ELR (cell line): ENCODE measurements around the gene GPR17.

ENCODE experiments used
- DNase-seq: peaks from one replicate; pipeline ENCODE4 v3.0.0-alpha.2; 2015; ENCODE audit warnings: low read depth

Gene GPR17

DNA sequence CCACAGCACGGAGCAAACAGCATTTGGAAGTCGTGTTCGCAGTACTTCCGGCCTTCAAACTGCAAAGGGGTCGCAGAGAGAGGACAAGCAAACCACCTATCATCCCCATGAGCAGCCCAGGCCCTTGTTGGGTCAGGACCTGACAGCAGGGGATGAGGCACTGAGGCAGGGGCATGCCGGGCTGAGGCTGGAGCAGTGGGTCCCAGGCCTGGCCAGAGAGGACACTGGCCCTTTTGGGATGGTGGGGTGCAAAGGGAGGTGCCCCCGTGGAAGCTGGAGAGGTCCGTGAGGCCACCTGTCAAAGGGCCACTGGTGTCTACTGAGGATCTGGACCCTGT lies 8.9 kb downstream of the GPR17 start:
- DNase-seq = no peak

DNA sequence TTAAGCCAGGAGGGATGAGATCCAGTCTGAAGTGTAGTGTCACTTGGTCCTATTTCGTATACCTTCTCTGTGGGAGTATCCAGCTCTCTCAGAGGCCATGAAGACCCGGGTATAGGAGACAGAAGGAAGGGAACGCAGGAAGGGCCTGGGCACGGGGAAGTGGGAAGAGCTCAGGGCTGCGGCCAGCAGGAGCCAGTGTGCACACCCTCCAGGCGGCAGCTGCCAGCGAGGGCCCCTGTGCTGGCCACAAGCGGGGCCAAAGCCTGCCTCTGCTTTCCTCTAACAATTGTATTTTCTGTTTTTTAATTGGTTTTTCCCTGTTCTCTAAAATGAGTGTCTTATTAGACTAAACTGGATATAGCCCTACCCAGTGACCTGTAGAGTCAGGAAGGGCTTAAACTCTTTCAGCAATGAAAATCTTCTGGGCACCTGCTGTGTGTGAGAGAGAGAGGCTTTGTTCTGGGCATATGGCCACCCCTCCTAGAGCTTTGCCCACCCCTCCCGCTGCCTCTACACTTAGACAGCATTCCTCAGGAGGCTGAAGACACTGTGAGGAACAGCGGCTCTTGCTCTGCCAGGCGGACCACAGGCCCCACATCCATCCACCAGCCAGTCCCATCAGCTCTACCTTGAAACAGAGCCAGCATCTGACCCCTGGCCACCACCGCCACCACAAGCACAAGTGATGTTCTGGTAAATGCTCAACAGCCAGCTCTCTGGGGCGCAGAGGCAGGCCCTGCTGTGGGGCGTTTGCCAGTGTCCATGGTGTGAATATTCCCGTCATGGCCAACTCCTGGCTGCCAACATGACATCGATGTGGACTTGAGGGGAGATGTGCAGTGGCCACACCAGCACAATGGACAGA lies 9.5 kb downstream of the GPR17 start:
- no peak for DNase-seq

DNA sequence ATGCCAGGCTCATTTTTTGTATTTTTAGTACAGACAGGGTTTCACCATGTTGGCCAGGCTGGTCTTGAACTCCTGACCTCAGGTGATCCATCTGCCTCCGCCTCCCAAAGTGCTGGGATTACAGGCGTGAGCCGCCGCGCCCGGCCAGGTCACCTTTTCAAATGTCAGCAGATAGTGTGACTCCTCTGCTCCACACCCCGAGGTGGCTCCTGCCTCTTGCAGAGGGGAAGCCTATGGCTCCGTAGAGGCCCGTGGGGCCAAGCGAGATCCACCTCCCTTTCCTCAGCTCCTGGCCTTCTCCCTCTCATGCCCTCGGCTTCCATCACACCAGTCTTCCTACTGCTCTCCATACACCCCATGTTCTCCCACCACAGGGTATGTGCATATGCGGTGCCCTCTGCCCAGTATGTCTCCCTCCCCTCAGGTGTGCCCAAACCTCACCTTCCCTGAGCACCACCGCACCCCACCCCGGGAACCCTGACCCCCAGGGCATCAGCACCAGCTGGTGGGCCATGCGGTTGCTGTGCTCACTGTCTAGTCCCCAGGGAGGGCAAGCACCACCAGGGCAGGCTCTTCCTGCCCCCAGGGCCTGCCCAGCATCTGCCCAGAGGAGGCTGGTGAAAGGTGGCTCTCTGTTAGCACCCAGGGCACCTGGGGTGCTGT lies 10.7 kb downstream of the GPR17 start:
- no peak for DNase-seq

DNA sequence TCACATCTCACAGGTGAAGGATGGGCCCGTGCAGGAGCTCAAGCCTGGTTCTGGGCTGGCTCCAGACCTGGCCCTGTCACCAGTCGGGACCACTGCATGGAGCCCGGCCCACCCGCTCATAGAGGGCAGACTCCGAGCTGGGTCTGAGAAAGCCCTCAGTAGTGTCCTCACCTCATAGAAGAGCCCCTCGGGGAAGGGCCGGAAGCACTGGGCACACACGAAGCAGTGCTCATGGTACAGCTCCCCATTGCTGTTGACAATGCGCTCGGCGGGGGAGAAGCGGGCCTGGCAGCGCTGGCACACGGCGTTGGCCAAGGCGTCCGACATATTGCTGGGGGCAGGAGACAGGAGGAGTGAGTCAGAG lies 11.3 kb downstream of the GPR17 start:
- no peak for DNase-seq

DNA sequence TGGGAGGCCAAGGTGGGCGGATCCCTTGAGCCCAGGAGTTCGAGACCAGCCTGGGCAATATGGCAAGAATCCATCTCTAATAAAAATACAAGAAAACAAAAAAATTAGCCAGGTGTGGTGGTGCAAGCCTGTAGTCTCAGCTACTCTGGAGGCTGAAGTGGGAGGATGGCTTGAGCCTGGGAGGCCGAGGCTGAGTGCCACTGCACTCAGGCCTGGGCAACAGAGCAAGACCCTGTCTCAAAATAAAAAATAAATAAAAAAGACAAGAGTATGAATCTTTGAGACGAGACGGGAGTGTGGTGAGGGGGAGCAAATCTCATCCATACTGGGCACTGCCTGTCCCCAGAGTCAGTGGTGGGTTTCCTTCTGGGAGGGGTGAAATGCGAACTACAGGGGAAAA lies 12.2 kb downstream of the GPR17 start:
- no peak for DNase-seq

DNA sequence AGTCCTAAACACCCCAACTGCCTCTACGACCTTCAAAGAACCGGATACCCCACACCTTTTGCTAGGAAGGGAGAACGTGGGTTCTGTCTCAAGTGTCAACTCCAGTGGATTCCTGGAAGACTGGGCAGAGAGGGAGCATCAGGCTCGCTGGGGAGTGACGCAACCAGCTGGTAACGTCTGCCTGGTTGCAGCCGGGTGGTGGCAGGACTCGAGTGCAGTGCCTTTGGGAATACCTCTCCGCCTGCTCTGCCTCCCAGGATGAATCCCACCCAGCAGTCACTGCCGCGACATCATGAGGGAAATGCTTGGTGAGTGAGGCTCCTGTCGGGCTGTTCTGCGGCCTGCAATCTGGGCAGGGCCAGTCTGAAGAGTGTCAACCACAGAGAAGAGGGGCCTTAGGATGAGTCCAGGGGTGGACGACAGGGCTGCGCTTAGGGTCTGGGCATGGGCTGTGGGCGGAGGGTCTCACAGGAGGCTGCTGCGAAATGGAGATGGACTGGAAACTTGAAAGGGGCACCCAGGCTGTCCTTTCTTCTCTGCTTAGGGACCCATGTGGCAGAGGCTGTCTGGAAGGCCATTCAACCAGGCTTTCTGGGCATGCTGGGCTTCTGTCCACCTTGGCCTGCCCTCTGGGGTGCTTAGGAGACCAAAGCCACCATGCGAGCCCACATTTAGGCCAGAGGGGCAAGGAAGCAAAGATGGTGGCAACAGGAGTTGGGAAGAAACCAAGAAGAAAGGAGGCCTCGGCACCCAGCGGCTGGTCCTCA lies 12.9 kb downstream of the GPR17 start:
- DNase-seq = no peak

DNA sequence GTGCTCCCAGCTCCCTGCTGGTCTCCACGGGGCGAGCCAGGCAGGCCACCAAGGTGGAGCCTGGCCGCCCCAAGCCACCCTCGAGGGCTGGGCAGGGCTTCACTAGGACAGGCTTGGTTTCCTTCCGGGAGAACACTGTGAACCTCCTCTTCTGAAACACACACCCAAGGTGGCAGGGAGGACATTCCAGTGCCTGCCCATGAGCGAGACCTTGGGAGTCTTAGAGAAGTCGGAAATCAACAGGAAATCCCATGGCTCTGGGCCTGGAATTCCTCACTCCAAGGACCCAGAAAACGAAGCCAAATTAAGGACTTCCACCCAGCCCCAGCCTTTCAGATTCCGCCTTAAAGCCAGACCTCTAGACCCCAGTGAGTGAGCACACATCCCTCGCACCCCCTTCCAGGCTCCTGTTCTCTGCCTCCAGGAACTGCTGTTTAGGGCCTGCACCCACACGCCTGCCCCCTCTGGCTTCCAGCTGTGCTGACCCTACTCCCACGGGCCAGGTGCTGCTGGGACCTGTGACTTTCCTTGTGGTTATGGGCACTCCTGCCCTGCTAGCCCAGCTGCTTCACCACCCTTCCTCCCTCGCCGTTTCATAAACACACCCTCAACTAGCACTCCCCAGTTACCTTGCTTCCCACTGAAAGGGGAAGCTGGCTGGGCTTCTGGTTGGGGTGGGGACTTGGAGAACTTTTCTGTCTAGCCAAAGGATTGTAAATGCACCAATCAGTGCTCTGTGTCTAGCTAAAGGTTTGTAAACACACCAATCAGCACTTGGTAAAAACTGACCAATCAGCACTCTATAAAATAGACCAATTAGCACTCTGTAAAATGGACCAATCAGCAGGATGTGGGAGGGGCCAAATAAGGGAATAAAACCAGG lies 13.7 kb downstream of the GPR17 start:
- no peak for DNase-seq

DNA sequence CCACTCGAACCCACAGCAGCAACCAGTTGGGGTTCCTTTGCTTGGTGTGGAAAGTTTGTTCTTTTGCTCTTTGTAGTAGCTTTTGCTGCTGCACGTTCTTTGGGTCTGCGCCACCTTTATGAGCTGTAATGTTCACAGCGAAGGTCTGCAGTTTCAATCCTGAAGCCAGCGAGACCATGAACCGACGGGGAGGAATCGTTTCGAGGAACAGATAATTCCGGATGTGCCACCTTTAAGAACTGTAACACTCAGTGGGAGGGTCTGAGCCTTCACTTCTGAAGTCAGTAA lies 14.3 kb downstream of the GPR17 start:
- DNase-seq = no peak

DNA sequence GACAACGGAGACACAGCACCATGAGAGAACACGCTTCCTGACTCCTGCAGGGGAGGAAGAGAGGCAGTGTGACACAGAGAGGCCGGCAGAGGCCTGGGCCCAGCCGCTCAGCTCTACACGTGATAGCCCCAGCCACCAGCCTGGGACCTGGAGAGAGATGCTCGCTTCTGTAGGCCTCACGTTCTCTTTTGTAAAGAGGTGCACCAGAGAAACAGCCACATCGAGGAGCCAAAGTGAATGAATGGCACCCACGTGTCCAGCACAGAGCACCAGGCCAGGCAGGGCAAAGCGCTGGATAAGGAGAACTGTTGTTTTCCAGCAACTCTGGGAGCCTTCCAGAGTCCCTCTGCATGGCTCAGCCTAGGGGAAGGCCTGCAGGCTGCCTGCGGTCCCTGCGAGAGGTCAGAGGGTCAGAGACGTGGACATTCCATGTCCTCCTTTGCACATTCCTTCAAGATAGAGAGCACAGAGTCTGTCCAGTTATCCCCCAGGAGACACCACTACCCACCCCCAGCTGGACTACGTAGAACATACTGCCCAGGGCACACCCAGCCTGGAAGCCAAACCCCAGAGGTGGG lies 15.2 kb downstream of the GPR17 start:
- no peak for DNase-seq

DNA sequence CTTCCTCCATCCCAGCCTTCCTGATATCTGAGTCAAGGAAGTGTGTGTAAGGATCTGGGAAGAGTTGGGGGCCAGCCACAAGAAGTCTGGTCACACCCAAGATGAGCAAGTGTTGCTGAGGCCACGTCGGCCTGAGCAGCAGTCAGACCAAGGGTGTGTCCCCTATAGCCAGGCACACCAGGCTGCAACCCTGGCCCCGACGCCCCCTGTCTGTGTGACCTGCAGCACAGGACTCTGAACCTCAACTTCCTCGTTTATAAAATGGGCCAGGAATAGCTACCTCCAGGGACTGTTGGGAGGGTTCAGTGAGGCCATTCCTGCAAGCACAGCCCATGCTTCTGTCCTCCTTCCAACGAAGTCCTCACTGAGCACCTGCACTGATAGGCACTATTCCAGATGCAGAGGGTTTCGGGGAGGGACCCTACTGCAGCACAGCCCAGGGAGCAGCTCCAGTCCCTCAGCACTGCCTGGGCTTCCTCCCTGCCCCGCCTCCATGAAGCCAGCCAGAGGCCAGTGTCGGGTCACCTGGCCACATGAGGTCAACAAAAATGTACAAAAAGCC lies 16.1 kb downstream of the GPR17 start:
- peak; percentile 46 for DNase-seq

DNA sequence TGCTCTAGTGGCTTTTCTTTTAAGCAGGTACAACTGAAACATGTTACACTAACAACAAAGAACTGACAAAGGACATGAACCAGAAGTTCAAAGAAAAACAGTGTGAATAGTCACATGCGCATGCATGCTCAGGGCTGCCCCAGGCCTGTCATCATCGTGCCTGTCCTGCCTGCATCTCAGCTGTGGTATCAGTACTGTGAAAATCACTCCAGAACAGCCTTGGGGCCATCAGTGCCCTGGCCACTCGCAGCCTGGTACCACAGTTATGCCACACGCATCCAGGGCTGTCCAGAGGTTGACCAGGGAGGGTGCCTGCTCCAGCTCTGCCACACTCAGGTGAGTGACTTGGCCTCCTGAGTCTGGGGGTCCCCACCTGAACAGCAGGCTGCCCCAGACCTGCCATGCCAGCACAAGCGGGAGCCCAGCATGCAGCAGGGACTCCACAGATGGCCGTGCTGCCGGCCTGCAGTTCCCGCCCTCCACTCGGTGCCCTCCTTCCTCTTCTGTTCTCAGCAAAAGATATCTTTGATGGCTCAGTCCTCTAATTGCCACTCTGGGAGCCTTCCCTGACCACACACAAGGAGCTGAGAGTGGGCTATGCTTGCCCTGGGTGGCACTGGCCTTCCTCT lies 17.1 kb downstream of the GPR17 start:
- no peak for DNase-seq

DNA sequence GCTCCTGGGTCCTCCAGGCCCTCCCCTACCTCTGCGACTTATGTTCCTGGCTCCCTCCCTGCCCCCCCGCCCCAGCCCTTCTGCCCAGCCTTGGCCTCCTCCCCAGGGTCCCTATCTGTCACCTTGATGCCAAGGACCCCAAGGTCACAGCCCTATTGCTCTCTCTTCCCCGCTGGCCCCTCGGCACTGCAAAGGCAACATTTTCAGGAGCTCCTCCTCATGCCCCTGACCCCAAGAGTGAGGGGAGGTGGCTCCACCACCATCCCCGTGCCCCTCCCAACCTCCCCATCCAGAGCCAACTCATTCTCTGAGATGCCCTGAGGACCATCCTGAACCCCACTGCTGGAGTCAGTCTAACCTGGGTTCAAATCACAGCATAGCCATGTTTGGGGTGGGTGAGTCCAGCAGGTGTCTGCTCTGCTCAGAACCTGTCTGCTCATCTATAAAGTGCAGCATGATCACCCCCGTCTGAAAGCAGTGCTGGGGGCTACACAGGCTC lies 17.7 kb downstream of the GPR17 start:
- DNase-seq = no peak

DNA sequence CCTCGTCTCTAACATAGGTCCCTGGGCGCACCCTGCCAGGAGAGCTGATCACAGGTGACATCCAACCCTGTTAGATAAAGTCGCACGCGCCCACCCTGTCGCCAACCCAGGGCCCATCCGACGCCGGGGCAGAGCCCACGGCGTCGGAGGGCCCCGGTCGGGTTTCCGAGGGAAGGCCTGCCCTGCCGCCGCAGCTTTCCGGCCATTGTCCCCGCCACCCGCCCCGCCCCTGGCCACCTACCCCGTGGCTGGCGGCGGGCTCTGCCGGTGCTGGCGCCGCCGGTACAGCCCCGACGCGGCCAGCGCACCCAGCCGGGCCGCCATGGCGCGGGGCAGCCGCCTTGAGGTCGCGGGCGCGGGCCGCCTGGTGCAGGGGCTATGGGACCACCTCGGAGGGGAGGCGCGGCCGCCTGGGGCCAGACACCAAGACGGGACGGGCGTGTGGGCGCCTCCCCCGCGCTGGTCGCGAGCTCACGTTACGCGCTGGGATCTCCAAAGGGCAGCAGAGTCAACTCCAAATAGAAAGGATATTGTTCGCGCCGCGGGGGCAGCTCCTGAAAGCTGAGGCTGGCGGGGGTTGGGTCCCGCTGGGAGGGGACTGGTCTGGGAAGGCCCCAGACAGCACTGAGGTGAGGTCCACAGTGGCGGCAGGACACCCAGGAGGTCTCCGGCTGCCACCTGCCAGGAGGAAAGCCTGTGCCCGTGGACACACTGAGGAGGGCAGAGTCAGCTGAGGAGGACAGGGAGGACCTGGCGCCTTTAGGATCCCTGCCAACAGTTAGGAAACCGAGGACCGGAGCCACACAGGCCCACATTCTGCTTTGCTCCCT lies 18.3 kb downstream of the GPR17 start:
- DNase-seq = no peak

DNA sequence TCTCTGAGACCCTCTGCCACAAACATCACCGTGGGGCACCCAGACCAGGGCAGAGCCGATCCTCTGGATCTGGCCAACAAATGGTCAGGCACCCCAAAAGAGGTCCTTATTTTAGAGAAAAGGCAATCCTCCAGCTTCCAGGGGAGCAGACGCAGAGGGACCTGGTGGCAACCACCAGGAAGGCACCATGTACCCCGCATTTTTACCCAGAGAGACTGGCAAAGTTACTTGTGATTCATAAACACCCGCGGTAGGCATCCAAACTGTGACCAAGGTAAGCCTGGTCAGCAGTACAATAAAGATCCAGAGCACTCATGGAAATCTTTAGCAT lies 18.9 kb downstream of the GPR17 start:
- DNase-seq = no peak

DNA sequence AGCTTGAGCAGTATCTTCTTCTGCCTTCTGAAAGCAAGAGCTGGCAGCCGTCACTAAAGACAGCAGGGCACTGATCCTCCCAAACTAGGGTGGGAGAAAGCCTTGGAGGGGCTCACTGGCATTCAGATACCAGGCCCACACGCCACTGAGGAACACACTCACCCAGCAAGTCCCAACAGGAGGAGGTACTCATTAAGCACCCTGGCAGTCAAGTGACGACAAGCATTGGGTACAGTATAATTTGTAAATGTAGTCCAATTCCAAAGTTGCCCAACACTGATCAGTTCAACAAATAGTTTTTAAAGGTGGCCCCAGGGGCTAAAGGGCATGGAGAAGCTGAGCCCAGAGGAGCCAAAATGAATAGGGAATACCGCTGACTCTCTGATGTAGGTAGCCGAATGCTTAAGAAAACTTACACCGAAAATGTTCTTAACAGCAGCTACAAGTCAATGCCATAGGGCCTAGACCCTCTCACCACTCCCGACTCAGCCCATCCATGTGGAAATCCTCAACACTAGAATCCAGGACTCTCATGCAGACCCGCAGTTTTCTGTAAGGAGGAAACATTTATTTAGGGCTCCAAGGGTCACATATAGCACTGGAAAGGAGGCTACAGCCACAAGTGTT lies 19.4 kb downstream of the GPR17 start:
- DNase-seq = no peak

DNA sequence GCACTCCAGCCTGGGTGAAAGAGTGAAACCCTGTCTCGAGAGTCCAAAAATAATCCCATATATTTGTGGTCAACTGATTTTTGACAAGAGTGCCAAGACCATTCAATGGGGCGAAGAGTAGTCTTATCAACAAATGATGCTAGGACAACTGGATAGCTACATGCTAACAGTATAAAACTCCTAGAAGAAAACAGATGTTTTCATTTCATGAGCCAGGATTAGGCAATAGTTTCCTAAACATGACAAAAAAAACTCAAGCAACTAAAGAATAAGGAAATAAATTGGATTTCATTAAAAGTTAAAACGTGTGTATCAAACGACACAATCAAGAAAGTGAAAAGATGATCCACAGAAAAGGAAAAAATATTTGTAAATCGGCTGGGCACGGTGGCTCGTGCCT lies 23.1 kb downstream of the GPR17 start:
- DNase-seq = no peak

DNA sequence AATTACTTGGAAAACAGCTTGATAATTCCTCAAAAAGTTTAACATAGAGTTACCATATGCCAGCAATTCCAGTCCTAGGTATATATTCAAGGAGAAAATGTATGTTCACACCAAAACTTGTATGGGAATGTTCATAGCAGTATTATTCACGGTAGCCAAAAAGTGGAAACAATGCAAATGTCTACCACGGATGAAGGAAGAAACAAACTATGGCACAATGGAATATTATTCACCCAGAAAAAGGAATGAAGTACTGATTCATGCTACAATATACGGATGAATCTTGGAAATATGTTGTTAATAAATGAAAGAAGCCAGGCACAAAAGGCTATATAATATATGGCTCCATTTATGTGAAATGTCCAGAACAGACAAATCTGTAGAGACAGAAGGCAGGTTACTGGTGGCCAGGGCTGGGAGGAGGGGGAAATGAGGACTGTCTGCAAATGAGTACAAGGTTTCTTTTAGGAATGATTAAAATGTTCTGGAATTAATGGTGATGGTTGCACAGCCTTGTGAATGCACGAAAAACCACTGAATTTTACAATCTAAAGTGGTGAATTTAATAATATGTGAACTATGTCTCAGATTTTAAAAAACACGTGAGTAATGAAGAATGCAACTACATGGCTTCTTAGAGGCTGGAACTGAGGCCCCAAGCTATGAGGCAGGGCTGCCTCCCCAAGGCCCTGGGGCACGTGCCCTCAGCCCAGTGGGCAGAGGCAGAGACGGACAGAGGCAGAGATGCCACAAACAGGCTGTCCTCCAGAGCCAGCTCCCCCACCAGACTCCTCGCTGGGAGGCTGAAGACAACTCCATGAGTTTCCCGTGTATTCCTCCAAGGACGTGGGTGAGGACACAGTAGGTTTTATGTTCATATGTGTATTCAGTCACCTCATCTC lies 24.4 kb downstream of the GPR17 start:
- DNase-seq = no peak

DNA sequence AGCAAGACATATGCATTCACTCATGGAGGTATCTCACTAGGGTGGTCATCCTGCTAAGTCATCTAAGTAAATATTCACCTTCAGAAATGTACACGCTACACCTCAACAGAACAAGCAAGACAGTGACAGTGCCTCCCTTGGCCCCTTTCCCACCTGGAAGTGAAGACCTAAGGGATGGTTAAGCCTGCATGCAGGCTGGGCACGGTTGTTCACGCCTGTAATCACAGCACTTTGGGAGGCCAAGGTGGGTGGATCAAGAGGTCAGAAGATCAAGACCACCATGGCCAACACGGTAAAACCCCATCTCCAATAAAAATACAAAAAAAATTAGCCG lies 25.0 kb downstream of the GPR17 start:
- no peak for DNase-seq
